Measurements from ENCODE around the gene IKZF1. TPM values are rescaled to one million over a fixed set of nuclear protein-coding genes. Genes with fewer than 3 reads are reported as not detected.

IKZF1 gene
- total RNA-seq, 1 donor from 2014 or later: 0.86 TPM

DNA sequence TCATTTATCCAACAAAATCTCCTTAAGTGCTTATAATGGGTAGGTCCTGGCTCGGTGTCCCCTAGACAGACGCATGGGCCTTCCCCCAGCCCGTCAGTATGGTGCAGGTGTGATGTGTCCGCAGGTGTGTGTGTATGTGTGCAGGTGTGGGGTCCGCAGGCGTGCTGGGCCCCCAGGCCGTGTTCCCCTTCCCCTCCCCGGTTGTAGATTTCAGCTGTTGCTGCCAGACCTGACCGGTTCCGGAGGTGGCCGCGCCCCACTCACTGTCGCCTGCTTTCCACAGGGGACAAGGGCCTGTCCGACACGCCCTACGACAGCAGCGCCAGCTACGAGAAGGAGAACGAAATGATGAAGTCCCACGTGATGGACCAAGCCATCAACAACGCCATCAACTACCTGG, 95.1 kb downstream of the IKZF1 start:
- Histone ChIP-seq H3K4me2 (ENCODE audit: low read length) (no peak overlapping the region), H3K36me3 (ENCODE audit: insufficient read depth, low read length) (no peaks in the 10 kb centered on the region), H3K9ac (ENCODE audit: low read length) (no peak overlapping the region), H4K20me1 (ENCODE audit: insufficient read depth, low read length) (no peaks in the 10 kb centered on the region), H3K9me3 (ENCODE audit: insufficient read depth, low read depth, low read length) (no peaks in the 10 kb centered on the region), H3K4me1 (ENCODE audit: insufficient read depth, low read length) (no peaks in the 10 kb centered on the region), H3K27me3 (ENCODE audit: insufficient read depth, low read length) (peaks cover 12% of the 10 kb centered on the region), H3K4me3 (ENCODE audit: insufficient read depth, low read depth, low read length) (no peak overlapping the region), H3K27ac (ENCODE audit: low read depth, low read length) (no peak overlapping the region), H3K79me2 (ENCODE audit: insufficient read depth, low read length) (no peaks in the 10 kb centered on the region), H2AFZ (ENCODE audit: low read depth, low read length) (no peak overlapping the region)
- Mint-ChIP-seq H3K27me3 (ENCODE audit: low read depth, unreplicated experiment) (peaks cover 11% of the 10 kb centered on the region), H3K4me3 (ENCODE audit: unreplicated experiment) (no peak overlapping the region), H3K36me3 (ENCODE audit: low read depth, unreplicated experiment) (no peaks in the 10 kb centered on the region), H3K9me3 (ENCODE audit: unreplicated experiment) (peaks cover 2% of the 10 kb centered on the region), H3K4me1 (ENCODE audit: low read depth, unreplicated experiment) (no peaks in the 10 kb centered on the region), H3K27ac (ENCODE audit: unreplicated experiment) (no peak overlapping the region)
- DNase-seq (ENCODE audit: low read depth) (no peak), FAIRE-seq (no peak)
- TF ChIP-seq CTCF (IDR thresholded peaks at IDR 0.05; ENCODE audit: insufficient read depth, low read depth, low read length): no peak
- no peak for TF ChIP-seq EZH2 (IDR thresholded peaks at IDR 0.05; ENCODE audit: insufficient read depth, low read length)

- H3K4me3 Mint-ChIP-seq (ENCODE audit: unreplicated experiment): no peak overlapping the region
- H3K4me2 ChIP-seq (ENCODE audit: low read length): no peak overlapping the region
- no peaks in the 10 kb centered on the region for H3K36me3 ChIP-seq (ENCODE audit: insufficient read depth, low read length)
- H3K9me3 ChIP-seq (ENCODE audit: insufficient read depth, low read depth, low read length): no peaks in the 10 kb centered on the region
- no peaks in the 10 kb centered on the region for H3K4me1 ChIP-seq (ENCODE audit: insufficient read depth, low read length)
- H3K9me3 Mint-ChIP-seq (ENCODE audit: unreplicated experiment): peaks cover 2% of the 10 kb centered on the region
- no peak overlapping the region for H3K4me3 ChIP-seq (ENCODE audit: insufficient read depth, low read depth, low read length)
- no peak overlapping the region for H3K27ac ChIP-seq (ENCODE audit: low read depth, low read length)
- H3K27ac Mint-ChIP-seq (ENCODE audit: unreplicated experiment): no peak overlapping the region
- H3K27me3 ChIP-seq (ENCODE audit: insufficient read depth, low read length): peaks cover 12% of the 10 kb centered on the region
- H3K36me3 Mint-ChIP-seq (ENCODE audit: low read depth, unreplicated experiment): no peaks in the 10 kb centered on the region
- no peaks in the 10 kb centered on the region for H3K79me2 ChIP-seq (ENCODE audit: insufficient read depth, low read length)
- DNase-seq (ENCODE audit: low read depth) (no peak), FAIRE-seq (no peak)
- TF ChIP-seq CTCF (IDR thresholded peaks at IDR 0.05; ENCODE audit: insufficient read depth, low read depth, low read length): no peak
- TF ChIP-seq EZH2 (IDR thresholded peaks at IDR 0.05; ENCODE audit: insufficient read depth, low read length): no peak
- H3K4me1 Mint-ChIP-seq (ENCODE audit: low read depth, unreplicated experiment): no peaks in the 10 kb centered on the region
- H3K27me3 Mint-ChIP-seq (ENCODE audit: low read depth, unreplicated experiment): peaks cover 11% of the 10 kb centered on the region
- no peaks in the 10 kb centered on the region for H4K20me1 ChIP-seq (ENCODE audit: insufficient read depth, low read length)
- H3K9ac ChIP-seq (ENCODE audit: low read length): no peak overlapping the region
- peak overlapping the region; percentile 60 for H2AFZ ChIP-seq (ENCODE audit: low read depth, low read length)
Measured at GRCh38 chr7:50400114-50400513, 95.6 kb downstream of the IKZF1 start.

GRCh38 chr7:50404392-50404791, 99.9 kb downstream of the IKZF1 start:
- peaks cover 3% of the 10 kb centered on the region for H3K9me3 Mint-ChIP-seq (ENCODE audit: unreplicated experiment)
- H3K27me3 Mint-ChIP-seq (ENCODE audit: low read depth, unreplicated experiment): peaks cover 44% of the 10 kb centered on the region
- H3K36me3 Mint-ChIP-seq (ENCODE audit: low read depth, unreplicated experiment): no peaks in the 10 kb centered on the region
- H3K4me3 Mint-ChIP-seq (ENCODE audit: unreplicated experiment): no peak overlapping the region
- Histone ChIP-seq H4K20me1 (ENCODE audit: insufficient read depth, low read length) (no peaks in the 10 kb centered on the region), H3K36me3 (ENCODE audit: insufficient read depth, low read length) (no peaks in the 10 kb centered on the region), H3K27ac (ENCODE audit: low read depth, low read length) (no peak overlapping the region), H3K4me2 (ENCODE audit: low read length) (no peak overlapping the region), H2AFZ (ENCODE audit: low read depth, low read length) (no peak overlapping the region), H3K27me3 (ENCODE audit: insufficient read depth, low read length) (peaks cover 14% of the 10 kb centered on the region), H3K4me3 (ENCODE audit: insufficient read depth, low read depth, low read length) (no peak overlapping the region), H3K79me2 (ENCODE audit: insufficient read depth, low read length) (no peaks in the 10 kb centered on the region), H3K9ac (ENCODE audit: low read length) (no peak overlapping the region), H3K4me1 (ENCODE audit: insufficient read depth, low read length) (no peaks in the 10 kb centered on the region), H3K9me3 (ENCODE audit: insufficient read depth, low read depth, low read length) (no peaks in the 10 kb centered on the region)
- no peak for DNase-seq (ENCODE audit: low read depth)
- FAIRE-seq: no peak
- TF ChIP-seq CTCF (IDR thresholded peaks at IDR 0.05; ENCODE audit: insufficient read depth, low read depth, low read length) (no peak), EZH2 (IDR thresholded peaks at IDR 0.05; ENCODE audit: insufficient read depth, low read length) (no peak)
- no peaks in the 10 kb centered on the region for H3K4me1 Mint-ChIP-seq (ENCODE audit: low read depth, unreplicated experiment)
- no peak overlapping the region for H3K27ac Mint-ChIP-seq (ENCODE audit: unreplicated experiment)
